ENCODE data around the gene HLF. TPM values are rescaled to one million over a fixed set of nuclear protein-coding genes. Genes with fewer than 3 reads are reported as not detected.

Gene HLF, protein sequence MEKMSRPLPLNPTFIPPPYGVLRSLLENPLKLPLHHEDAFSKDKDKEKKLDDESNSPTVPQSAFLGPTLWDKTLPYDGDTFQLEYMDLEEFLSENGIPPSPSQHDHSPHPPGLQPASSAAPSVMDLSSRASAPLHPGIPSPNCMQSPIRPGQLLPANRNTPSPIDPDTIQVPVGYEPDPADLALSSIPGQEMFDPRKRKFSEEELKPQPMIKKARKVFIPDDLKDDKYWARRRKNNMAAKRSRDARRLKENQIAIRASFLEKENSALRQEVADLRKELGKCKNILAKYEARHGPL
- under 0.01 and 0.23 TPM in 2 replicates for total RNA-seq (ENCODE audit: low replicate concordance)

GRCh38 chr17:55264645-55265298 is at the start of gene HLF:
Gene HLF (plus strand): TSS chr17:55264960. CDS start chr17:55265485, 525 bp downstream.

Other genes with a start within 250 kb of the HLF start
- gene MMD, start 156.9 kb downstream of the HLF start, total RNA-seq (ENCODE audit: low replicate concordance): 6.4 and 8.5 TPM in 2 replicates
- not detected in 2 replicates for gene SMIM36, start 246.5 kb downstream of the HLF start, total RNA-seq (ENCODE audit: low replicate concordance)